ENCODE results near the gene CTNNA3. TPM values are rescaled to one million over a fixed set of nuclear protein-coding genes. Genes with fewer than 3 reads are reported as not detected.
A peak's percentile ranks its signal among the peaks of the same experiment; 100 is the strongest.

CTNNA3 gene
- total and polyA plus RNA-seq, 7 donors = 0.85 to 66.2 (median 28.1) TPM

- DNase-seq = no peak
Measured at GRCh38 chr10:66834802-66835201, 861.2 kb downstream of the CTNNA3 start.

DNA sequence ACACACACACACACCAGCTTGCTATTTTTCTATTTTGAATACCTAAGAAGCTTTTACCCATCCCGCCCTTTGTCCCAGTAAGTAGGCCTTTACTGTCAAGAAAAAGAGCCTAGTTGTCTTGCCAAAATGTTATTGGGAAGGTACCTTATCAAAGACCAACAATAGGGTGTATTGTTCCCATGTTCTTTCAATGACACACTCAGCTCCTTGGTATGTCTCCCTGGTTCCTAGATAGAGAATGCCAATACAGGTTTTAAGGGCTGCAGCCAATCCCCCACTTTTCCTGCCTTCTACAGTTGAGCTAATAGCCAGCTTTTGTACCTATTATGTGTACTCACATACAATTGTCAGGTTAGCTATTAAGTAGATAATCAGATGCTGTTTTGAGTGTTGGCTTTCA, 862.1 kb downstream of the CTNNA3 start:
- H3K36me3 ChIP-seq (ENCODE audit: insufficient read depth in 1 of 2, low read depth in 1 of 2) = no peaks in the 10 kb centered on the region
- TF ChIP-seq, protein P1, sequence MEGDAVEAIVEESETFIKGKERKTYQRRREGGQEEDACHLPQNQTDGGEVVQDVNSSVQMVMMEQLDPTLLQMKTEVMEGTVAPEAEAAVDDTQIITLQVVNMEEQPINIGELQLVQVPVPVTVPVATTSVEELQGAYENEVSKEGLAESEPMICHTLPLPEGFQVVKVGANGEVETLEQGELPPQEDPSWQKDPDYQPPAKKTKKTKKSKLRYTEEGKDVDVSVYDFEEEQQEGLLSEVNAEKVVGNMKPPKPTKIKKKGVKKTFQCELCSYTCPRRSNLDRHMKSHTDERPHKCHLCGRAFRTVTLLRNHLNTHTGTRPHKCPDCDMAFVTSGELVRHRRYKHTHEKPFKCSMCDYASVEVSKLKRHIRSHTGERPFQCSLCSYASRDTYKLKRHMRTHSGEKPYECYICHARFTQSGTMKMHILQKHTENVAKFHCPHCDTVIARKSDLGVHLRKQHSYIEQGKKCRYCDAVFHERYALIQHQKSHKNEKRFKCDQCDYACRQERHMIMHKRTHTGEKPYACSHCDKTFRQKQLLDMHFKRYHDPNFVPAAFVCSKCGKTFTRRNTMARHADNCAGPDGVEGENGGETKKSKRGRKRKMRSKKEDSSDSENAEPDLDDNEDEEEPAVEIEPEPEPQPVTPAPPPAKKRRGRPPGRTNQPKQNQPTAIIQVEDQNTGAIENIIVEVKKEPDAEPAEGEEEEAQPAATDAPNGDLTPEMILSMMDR (IDR thresholded peaks at IDR 0.05) = no peak
- WGBS, 3 donors = 35 to 96% (median 48%) methylated on average over 1 of the region's 1 CpG

More at GRCh38 chr10:66834802-66835201, 861.2 kb downstream of the CTNNA3 start:
- no peaks in the 10 kb centered on the region for H3K9me3 ChIP-seq
- TF ChIP-seq, protein P1 (IDR thresholded peaks at IDR 0.05) = no peak
- H3K4me1 ChIP-seq = peaks cover 13% of the 10 kb centered on the region
- no peaks in the 10 kb centered on the region for H3K36me3 ChIP-seq (ENCODE audit: insufficient read depth in 1 of 2, low read depth in 1 of 2)
- H3K4me3 ChIP-seq = no peak overlapping the region
- H3K27me3 ChIP-seq (ENCODE audit: insufficient read depth in 3 of 3, low read length in 2 of 3) = no peaks in the 10 kb centered on the region
- no peak overlapping the region for H3K27ac ChIP-seq
- ATAC-seq = peak in 1 of 4 donors; percentile 37
- intact Hi-C loops (cut with DNase I) = loop anchor here in 1 of 2 donors (10.0 kb wide), 1 partner anchor 200 kb away; no protein-coding TSS in a partner anchor

DNA sequence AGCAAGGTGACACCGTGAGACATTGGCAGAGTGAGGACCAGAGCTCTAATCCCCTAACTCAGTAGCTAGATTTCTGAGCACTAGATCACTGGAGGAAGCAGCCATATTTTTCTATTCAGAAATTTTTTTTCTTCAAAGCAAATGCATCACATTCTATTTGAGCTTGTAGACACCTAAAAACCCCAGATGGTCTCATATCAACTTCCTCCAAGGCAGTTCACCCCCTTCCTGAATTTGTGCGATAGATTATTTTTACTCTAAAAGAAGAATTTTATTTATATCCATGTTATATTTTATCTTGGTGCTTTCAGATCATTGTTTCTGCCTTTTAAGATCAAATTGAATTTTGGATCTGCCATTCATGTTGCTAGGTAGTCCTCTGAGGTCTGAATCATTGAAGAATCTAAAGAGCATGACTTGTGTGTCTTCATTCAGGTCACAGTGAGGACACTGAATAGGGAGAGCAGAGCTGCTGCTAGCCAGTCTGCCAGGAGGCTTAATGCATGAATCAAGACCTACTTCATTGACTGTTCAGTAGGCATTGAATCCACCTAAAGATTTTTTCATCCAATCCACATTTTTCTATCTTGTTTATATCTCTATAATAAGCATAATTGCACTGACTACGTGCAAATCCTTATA, 863.1 kb downstream of the CTNNA3 start:
- no peak overlapping the region for H3K27ac ChIP-seq
- ATAC-seq (peak in 3 of 4 donors; percentile 44 to 77 (median 69)), DNase-seq (no peak)
- WGBS, 3 donors = 65 to 82% (median 75%) methylated on average over 3 of the region's 3 CpGs
- H3K36me3 ChIP-seq (ENCODE audit: insufficient read depth in 1 of 2, low read depth in 1 of 2) = no peaks in the 10 kb centered on the region
- TF ChIP-seq, protein P1 (IDR thresholded peaks at IDR 0.05) = no peak
- intact Hi-C loops (cut with DNase I) = loop anchor here in 1 of 2 donors (10.0 kb wide), 1 partner anchor 198 kb away; no protein-coding TSS in a partner anchor
- H3K4me3 ChIP-seq = no peak overlapping the region
- H3K27me3 ChIP-seq (ENCODE audit: insufficient read depth in 3 of 3, low read length in 2 of 3) = no peaks in the 10 kb centered on the region
- peaks cover 26% of the 10 kb centered on the region for H3K4me1 ChIP-seq
- H3K9me3 ChIP-seq = no peaks in the 10 kb centered on the region

More for the DNA sequence above, 862.1 kb downstream of the CTNNA3 start:
- DNase-seq = no peak
- Histone ChIP-seq H3K27me3 (ENCODE audit: insufficient read depth in 3 of 3, low read length in 2 of 3) (no peaks in the 10 kb centered on the region), H3K27ac (no peak overlapping the region), H3K4me1 (peaks cover 17% of the 10 kb centered on the region), H3K9me3 (no peaks in the 10 kb centered on the region), H3K4me3 (no peak overlapping the region)
- intact Hi-C loops (cut with DNase I) = loop anchor here in 1 of 2 donors (10.0 kb wide), 1 partner anchor 199 kb away; no protein-coding TSS in a partner anchor
- ATAC-seq = no peak

- peaks cover 23% of the 10 kb centered on the region for H3K4me1 ChIP-seq
- DNase-seq = no peak
- no peaks in the 10 kb centered on the region for H3K36me3 ChIP-seq (ENCODE audit: insufficient read depth in 1 of 2, low read depth in 1 of 2)
- no peaks in the 10 kb centered on the region for H3K27me3 ChIP-seq (ENCODE audit: insufficient read depth in 3 of 3, low read length in 2 of 3)
- 91 to 100% (median 96%) methylated on average over 2 of the region's 2 CpGs for WGBS, 3 donors
- peak in 2 of 4 donors; percentile 57 to 60 for ATAC-seq
- intact Hi-C loops (cut with DNase I) = no loop called here
- H3K4me3 ChIP-seq = no peak overlapping the region
- TF ChIP-seq, protein P1 (IDR thresholded peaks at IDR 0.05) = no peak
- no peak overlapping the region for H3K27ac ChIP-seq
- H3K9me3 ChIP-seq = no peaks in the 10 kb centered on the region
Measured at GRCh38 chr10:66828957-66829356, 867.0 kb downstream of the CTNNA3 start.

All from psoas muscle (tissue), 8 donors.